OCI-LY1 (cell line): ENCODE data around the gene ZNF804B.

Experiments
- H2AFZ ChIP-seq: fragments of 200-600 bp; sonication (generic), shearing (Covaris generic); 2 replicates; pipeline ENCODE4 v1.6.0; 2014; ENCODE audit warnings: antibody characterized with exemption, mild to moderate bottlenecking, low read length
- H3F3A ChIP-seq: fragments of 200-600 bp; sonication (generic), shearing (Covaris generic); 2 replicates; pipeline ENCODE4 v1.6.0; 2014; ENCODE audit warnings: mild to moderate bottlenecking, antibody characterized with exemption, low read length, moderate library complexity; ENCODE audit not compliant: insufficient read depth
- H3K27ac ChIP-seq: fragments of 200-600 bp; sonication (generic); 2 replicates; pipeline ENCODE4 v1.5.1; 2014; ENCODE audit warnings: low read length, mixed run types, mild to moderate bottlenecking, low read depth; ENCODE audit not compliant: poor library complexity, severe bottlenecking
- H3K27me3 ChIP-seq: fragments of 200-600 bp; sonication (generic); 2 replicates; pipeline ENCODE4 v1.6.0; 2014; ENCODE audit warnings: antibody characterized with exemption, mild to moderate bottlenecking, low read length, moderate library complexity; ENCODE audit not compliant: insufficient read depth
- H3K36me3 ChIP-seq: fragments of 200-600 bp; sonication (generic); 2 replicates; pipeline ENCODE4 v1.6.1; 2014; ENCODE audit warnings: mild to moderate bottlenecking, antibody characterized with exemption, low read length, moderate library complexity, mixed read lengths; ENCODE audit not compliant: insufficient read depth
- H3K4me1 ChIP-seq: fragments of 200-600 bp; sonication (generic); 2 replicates; pipeline ENCODE4 v1.5.1; 2014; ENCODE audit warnings: mild to moderate bottlenecking, low read length, moderate library complexity; ENCODE audit not compliant: insufficient read depth, severe bottlenecking
- H3K4me2 ChIP-seq: fragments of 200-600 bp; sonication (generic), shearing (Covaris generic); 2 replicates; pipeline ENCODE4 v1.6.1; 2014; ENCODE audit warnings: low read length
- H3K4me3 ChIP-seq: fragments of 200-600 bp; sonication (generic); 2 replicates; pipeline ENCODE4 v1.5.1; 2014; ENCODE audit warnings: low read length, low read depth, mild to moderate bottlenecking, mixed read lengths; ENCODE audit not compliant: poor library complexity, severe bottlenecking
- H3K79me2 ChIP-seq: fragments of 200-600 bp; shearing (Covaris generic); 2 replicates; pipeline ENCODE4 v1.6.1; 2016; ENCODE audit warnings: mixed run types, low read length, mixed read lengths; ENCODE audit not compliant: insufficient read depth
- H3K9ac ChIP-seq: fragments of 200-600 bp; sonication (generic), shearing (Covaris generic); 2 replicates; pipeline ENCODE4 v1.6.1; 2014; ENCODE audit warnings: mild to moderate bottlenecking, low read length, mixed read lengths
- H3K9me2 ChIP-seq: fragments of 200-600 bp; sonication (generic), shearing (Covaris generic); 2 replicates; pipeline ENCODE4 v1.6.1; 2014; ENCODE audit warnings: low read depth, mild to moderate bottlenecking, low read length, mixed read lengths
- H3K9me3 ChIP-seq: fragments of 200-600 bp; shearing (Covaris generic); 2 replicates; pipeline ENCODE4 v1.6.1; 2014; ENCODE audit warnings: low read length, mixed read lengths
- H4K20me1 ChIP-seq: fragments of 200-600 bp; sonication (generic), shearing (Covaris generic); 2 replicates; pipeline ENCODE4 v1.6.0; 2016; ENCODE audit warnings: mild to moderate bottlenecking, low read length; ENCODE audit not compliant: insufficient read depth
- CTCF ChIP-seq: fragments of 200-600 bp; sonication (generic), shearing (Covaris generic); IDR thresholded peaks from 2 replicates; pipeline ENCODE4 v1.5.1; 2017; ENCODE audit warnings: mild to moderate bottlenecking, antibody characterized with exemption, low read length, moderate library complexity, mixed read lengths
- EZH2 ChIP-seq: fragments of 200-600 bp; sonication (generic), shearing (Covaris generic); IDR thresholded peaks from 2 replicates; pipeline ENCODE4 v1.8.0; 2017; ENCODE audit warnings: borderline replicate concordance, mixed run types, mild to moderate bottlenecking, antibody characterized with exemption, low read length, moderate library complexity, mixed read lengths

The ZNF804B gene

GRCh38 chr7:89336121-89336520, 576.6 kb downstream of the ZNF804B start:
- Histone ChIP-seq H3K4me2 (no peak overlapping the region), H3K79me2 (no peaks in the 10 kb centered on the region), H3K9me3 (no peaks in the 10 kb centered on the region), H3K9me2 (no peaks in the 10 kb centered on the region), H4K20me1 (no peaks in the 10 kb centered on the region), H3K9ac (no peak overlapping the region), H3K36me3 (no peaks in the 10 kb centered on the region), H2AFZ (no peak overlapping the region), H3F3A (no peaks in the 10 kb centered on the region), H3K4me1 (no peaks in the 10 kb centered on the region), H3K4me3 (no peak overlapping the region), H3K27ac (no peak overlapping the region), H3K27me3 (no peaks in the 10 kb centered on the region)
- no peak for TF ChIP-seq EZH2
- no peak for TF ChIP-seq CTCF

- Histone ChIP-seq H2AFZ (no peak overlapping the region), H3K36me3 (no peaks in the 10 kb centered on the region), H3K9me3 (no peaks in the 10 kb centered on the region), H3K9ac (no peak overlapping the region), H3K4me1 (no peaks in the 10 kb centered on the region), H3K27me3 (no peaks in the 10 kb centered on the region), H3K4me2 (no peak overlapping the region), H3F3A (no peaks in the 10 kb centered on the region), H3K4me3 (no peak overlapping the region), H4K20me1 (no peaks in the 10 kb centered on the region), H3K27ac (no peak overlapping the region), H3K79me2 (no peaks in the 10 kb centered on the region), H3K9me2 (no peaks in the 10 kb centered on the region)
- no peak for TF ChIP-seq EZH2
- TF ChIP-seq CTCF, result no peak
Observed at GRCh38 chr7:89339748-89340147, 580.2 kb downstream of the ZNF804B start.

- no peaks in the 10 kb centered on the region for H3K9me3 ChIP-seq
- no peaks in the 10 kb centered on the region for H3K79me2 ChIP-seq
- H3K4me1 ChIP-seq, result no peaks in the 10 kb centered on the region
- no peaks in the 10 kb centered on the region for H3K36me3 ChIP-seq
- no peaks in the 10 kb centered on the region for H3K9me2 ChIP-seq
- no peak overlapping the region for H3K4me2 ChIP-seq
- TF ChIP-seq EZH2, result no peak
- no peak for TF ChIP-seq CTCF
- H3K4me3 ChIP-seq, result no peak overlapping the region
- H4K20me1 ChIP-seq, result no peaks in the 10 kb centered on the region
- H3K9ac ChIP-seq, result no peak overlapping the region
- no peak overlapping the region for H2AFZ ChIP-seq
- no peaks in the 10 kb centered on the region for H3F3A ChIP-seq
- no peak overlapping the region for H3K27ac ChIP-seq
- no peaks in the 10 kb centered on the region for H3K27me3 ChIP-seq
Observed at GRCh38 chr7:89357121-89357520, 597.6 kb downstream of the ZNF804B start.
